GM23248 (cell line): ENCODE measurements around the gene ISL2.

Experiments
- EZH2 ChIP-seq: fragments of 200-600 bp; sonication (generic); IDR thresholded peaks from 2 replicates; pipeline ENCODE4 v1.6.1; 2018; ENCODE audit warnings: antibody characterized with exemption, mild to moderate bottlenecking; ENCODE audit not compliant: insufficient read depth, poor library complexity, severe bottlenecking
- EZH2phosphoT487 ChIP-seq: fragments of 200-600 bp; sonication (generic); IDR thresholded peaks from 2 replicates; pipeline ENCODE4 v1.6.1; 2018; ENCODE audit warnings: antibody characterized with exemption, moderate library complexity, mild to moderate bottlenecking, low read depth; ENCODE audit not compliant: insufficient read depth

DNA sequence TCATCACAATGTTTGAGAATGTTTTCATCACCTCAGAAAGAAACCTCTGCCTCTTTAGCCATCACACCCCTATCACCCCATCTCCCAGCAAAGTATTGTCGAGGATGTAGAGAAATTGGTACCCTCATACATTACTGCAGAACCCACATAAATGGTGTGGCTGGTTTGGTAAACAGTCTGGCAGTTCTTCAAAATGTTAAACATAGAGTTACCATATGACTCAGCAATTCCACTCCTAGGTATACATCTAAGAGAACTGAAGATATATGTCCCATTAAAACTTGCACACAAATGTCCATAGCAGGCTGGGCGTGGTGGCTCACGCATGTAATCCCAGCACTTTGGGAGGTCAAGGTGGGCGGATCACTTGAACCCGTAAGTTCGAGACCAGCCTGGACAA is 16.6 kb upstream of the ISL2 start:
- TF ChIP-seq EZH2 (no peak), EZH2phosphoT487 (no peak)
